Activated T-helper 1 cell treated with anti-CD3 and anti-CD28 coated beads, Interleukin-2, amount 50 U/mL, for 16 hours (primary cell): ENCODE measurements around the gene KLHDC2.
"Not testable (repeated sequence)": the region's sequence is repeated elsewhere in the genome, so short reads cannot be mapped to it uniquely, and the experiment has no call there.

Experiments
- DNase-seq, 2 donors: peaks; one replicate each; pipeline ENCODE4 v3.0.0-alpha.2; 2020; ENCODE audit warnings: low read depth in 1 of 2, low spot score in 1 of 2

The KLHDC2 gene

GRCh38 chr14:49774106-49774505, 6.2 kb downstream of the KLHDC2 start:
- no peak for DNase-seq

GRCh38 chr14:49778421-49778820, 10.5 kb downstream of the KLHDC2 start:
- no peak for DNase-seq

GRCh38 chr14:49781040-49781439, 13.1 kb downstream of the KLHDC2 start:
- DNase-seq, result not testable (repeated sequence)

GRCh38 chr14:49783394-49784014, 15.6 kb downstream of the KLHDC2 start:
- DNase-seq, result no peak

GRCh38 chr14:49786315-49786714, 18.4 kb downstream of the KLHDC2 start:
- no peak for DNase-seq

- no peak for DNase-seq
Measured at GRCh38 chr14:49792618-49793017, 24.7 kb downstream of the KLHDC2 start.

- DNase-seq, result no peak
Measured at GRCh38 chr14:49796025-49796424, 28.1 kb downstream of the KLHDC2 start.

- DNase-seq, result no peak
Measured at GRCh38 chr14:49808780-49809179, 40.8 kb downstream of the KLHDC2 start.

GRCh38 chr14:49816118-49816517, 48.2 kb downstream of the KLHDC2 start:
- not testable (repeated sequence) for DNase-seq

- no peak for DNase-seq
Measured at GRCh38 chr14:49816844-49817243, 48.9 kb downstream of the KLHDC2 start.

GRCh38 chr14:49820176-49820575, 52.2 kb downstream of the KLHDC2 start:
- DNase-seq, result no peak

- DNase-seq, result no peak
Measured at GRCh38 chr14:49828640-49829039, 60.7 kb downstream of the KLHDC2 start.
